Measurements from ENCODE around the gene MCHR1.
"Not testable (repeated sequence)": the region's sequence is repeated elsewhere in the genome, so short reads cannot be mapped to it uniquely, and the experiment has no call there.

The MCHR1 gene

DNA sequence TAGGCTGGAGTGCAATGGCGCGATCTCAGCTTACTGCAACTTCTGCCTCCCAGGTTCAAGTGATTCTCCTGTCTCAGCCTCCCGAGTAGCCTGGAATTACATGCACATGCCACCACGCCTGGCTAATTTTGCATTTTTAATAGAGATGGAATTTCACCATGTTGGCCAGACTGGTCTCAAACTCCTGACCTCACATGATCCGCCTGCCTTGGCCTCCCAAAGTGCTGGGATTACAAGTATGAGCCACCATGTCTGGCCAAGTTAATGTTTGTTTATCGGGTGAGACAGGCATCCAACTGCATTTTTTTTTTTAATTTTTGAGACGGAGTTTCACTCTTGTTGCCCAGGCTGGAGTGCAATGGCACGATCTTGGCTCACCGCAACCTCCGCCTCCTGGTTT, 22.6 kb upstream of the MCHR1 start:
- DNase-seq, result not testable (repeated sequence)

DNA sequence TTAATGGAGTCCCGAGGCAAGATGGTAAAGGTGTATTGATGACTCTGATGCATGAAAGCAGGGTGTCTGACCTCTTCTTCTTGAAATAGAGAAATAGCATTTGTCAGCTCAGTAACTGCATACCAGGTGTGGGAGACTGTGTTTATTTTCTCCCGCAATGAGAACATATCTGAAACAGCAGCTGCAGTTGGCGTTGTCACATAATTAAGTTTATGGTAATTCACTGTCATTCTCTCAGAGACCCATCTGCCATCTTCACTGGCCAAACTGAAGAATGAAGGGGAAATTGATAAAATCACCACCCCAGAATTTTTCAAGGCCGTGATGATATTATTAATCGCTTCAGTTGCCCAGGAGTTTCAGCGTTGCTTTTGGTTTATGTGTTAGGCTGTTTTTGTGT, 20.1 kb upstream of the MCHR1 start:
- DNase-seq, result no peak

DNA sequence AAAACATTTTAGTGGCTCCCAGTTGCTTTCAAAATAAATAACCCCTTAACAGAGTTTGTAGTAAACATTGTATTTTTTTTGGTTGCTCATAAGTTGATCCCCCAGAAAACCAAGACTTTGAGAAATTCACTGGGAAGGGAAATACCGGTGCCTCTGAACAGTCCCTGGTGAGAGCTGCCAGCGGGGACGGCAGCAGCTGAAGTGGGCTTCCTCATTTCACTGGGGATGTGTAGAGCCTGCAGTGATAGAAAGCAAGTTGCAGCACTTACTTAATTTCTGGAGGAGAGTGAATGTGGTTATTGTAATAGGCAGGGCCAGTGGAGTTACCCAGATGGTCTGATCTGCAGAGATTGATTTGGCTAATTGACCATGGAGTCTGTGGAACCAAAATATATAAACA, 18.6 kb upstream of the MCHR1 start:
- no peak for DNase-seq

DNA sequence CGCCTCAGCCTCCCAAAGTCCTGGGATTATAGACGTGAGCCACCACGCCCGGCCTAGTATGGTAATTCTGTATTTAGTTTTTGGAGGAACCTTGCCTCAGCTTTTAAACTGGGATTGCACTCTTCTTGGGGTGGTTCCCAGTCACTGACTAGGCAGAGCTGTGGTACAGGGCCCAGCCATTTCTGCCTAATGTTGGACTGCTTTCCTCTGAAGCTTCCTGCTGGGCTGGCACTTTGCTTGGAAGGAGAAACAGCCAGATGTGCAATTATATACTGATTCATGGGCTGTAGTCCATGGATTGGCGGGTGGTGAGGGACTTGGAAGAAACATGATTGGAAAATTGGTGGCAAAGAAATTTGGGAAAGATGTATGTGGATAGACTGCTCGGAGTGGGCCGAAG, 17.6 kb upstream of the MCHR1 start:
- no peak for DNase-seq

DNA sequence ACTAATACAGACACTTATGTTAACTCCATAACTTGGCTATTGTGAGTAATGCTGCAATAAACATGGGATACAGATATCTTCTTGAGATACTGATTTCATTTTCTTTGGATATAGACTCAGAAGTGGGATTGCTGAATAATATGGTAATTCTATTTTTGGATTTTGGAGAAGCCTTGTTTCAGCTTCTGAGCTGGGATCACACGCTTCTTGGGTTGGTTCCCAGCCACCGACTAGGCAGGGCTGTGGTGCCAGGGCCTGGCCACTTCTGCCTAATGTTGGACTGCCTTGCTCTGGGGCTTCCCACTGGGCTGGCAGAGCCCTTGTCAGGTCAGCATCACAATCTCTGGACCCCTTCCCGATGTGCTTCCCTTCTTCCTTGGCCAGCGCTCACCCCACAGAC, 14.0 kb upstream of the MCHR1 start:
- no peak for DNase-seq

DNA sequence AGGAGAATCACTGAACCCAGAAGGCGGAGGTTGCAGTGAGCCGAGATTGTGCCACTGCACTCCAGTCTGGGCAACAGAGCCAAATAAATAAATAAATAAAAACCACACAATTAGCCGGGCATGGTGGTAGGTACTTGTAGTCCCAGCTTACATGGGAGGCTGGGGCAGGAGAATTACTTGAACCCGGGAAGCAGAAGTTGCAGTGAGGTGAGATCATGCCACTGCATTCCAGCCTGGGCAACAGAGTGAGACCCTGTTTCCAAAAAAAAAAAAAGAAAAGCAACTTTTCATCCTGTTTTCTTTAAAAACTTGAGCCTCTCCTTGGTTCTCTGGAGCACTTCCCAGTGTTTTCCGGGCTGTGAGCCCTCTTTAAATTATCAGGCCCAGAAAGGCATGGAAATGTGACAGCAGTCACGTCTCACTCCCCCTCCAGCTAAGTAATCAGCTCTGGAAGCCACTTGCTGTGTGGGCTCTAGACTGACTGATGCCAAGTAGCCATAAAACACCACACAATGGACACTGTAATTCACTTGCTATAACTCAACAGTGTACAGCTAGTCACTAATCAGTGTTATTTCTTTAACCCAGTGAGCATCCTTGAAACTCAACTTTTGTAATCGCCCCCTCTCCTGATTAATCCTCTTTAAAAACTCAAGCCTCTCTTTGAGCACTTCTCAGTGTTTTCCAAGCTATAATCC, 13.0 kb upstream of the MCHR1 start:
- DNase-seq, result no peak

DNA sequence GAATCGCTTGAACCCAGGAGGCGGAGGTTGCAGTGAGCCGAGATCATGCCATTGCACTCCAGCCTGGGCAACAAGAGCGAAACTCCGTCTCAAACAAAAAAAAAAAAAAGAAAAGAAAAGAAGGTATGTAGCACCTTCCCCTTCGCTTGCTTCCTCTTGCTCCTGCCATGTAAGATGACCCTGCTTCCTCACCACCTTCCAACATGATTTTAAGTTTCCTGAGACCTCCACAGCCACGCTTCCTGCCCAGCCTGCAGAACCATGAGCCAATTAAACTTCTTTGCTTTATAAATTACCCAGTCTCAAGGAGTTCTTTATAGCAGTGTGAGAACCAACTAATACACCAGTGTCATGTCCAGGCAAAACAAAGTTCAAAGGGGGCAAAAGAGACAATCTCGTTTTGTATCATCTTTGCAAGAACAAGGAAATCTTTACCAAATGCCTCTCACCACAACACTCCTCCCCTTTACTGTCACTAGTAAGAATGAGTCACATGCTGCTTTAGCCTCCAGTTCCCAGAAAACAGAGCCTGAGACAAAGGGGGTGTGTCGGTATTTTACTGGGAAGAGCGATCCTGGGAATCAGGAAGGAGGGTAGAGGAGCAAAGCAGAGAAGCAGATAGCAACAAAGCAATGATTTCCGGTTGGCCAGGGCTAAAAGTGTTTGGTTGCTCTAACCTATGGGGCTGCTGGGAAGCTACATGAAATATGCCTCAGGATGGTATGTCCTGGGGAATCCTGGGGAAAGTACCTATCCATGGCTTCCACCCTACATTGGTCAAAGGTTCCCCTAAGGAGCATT, 10.5 kb upstream of the MCHR1 start:
- no peak for DNase-seq

DNA sequence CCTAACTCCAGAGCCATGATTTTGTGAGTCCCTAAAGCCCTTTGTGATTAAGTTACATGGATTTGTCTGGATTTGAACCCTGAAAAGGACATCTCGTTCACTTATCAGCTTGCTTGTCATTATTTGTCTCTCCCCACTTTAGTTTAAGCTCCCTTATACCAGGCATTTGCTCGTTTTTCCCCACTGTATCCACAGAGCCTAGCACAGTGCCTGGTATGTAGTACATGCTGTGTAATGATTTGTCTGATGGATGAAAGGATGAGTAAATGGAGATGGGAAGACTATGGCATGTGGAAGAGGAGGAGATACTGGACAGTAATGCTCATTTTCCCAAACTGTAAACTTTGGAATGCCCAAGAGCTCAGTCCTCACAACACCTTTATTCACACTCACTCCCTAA, 9.2 kb upstream of the MCHR1 start:
- DNase-seq, result no peak

DNA sequence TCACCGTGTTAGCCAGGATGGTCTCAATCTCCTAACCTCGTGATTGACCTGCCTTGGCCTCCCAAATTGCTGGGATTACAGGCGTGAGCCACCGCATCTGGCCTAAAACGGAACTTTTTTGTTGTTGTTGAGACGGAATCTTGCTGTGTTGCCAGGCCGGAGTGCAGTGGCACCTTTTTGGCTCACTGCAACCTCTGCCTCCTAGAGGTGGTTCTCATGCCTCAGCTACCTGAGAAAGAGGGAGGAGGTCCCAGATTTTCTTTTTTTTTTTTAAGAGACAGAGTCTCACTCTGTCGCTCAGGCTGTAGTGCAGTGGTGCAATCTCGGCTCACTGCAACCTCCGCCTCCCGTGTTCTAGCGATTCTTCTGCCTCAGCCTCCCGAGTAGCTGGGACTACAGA, 7.9 kb upstream of the MCHR1 start:
- no peak for DNase-seq

DNA sequence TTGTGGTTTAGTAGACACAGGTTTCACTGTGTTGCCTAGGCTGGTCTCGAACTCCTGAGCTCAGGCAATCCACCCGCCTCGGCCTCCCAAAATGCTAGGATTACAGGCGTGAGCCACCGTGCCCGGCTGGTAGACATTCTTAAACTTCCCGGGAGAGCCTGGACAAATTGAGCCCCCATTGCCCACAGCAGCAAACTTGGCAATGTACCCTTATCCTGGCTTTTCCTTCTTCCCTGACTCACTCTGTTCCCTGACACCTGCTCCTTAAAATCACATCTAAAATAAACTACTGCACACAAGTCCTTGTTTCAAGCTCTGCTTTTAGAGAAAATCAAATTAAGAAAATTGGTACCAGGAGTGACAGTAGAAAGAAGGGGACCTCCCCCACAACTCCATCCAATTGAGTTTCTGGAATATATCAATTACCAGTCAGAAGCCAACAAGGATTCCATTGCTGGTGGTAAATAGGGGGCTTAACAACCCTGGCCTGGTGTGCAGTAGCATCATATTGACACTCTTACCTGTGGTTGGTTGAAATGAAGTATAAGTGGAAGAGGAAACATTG, 7.4 kb upstream of the MCHR1 start:
- no peak for DNase-seq

DNA sequence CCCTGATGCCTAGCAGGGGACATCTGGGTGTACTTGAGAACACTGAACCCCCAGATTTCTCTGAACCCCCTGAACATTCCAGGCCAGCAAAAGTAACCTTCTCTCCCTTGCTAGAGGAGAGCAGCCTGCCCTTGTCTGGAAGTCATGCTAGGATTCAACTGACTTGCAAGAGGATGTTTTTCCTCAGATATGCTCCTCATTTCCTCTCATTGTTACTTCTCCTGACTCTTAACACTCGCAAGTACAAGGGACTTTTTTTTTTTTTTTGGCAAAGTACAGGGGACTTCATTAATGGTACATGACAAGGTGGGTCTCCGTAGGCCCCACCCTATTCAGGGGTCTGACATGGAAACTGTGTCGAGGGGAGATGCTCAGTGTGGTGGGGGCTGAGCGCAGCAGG, 6.3 kb upstream of the MCHR1 start:
- DNase-seq, result no peak

DNA sequence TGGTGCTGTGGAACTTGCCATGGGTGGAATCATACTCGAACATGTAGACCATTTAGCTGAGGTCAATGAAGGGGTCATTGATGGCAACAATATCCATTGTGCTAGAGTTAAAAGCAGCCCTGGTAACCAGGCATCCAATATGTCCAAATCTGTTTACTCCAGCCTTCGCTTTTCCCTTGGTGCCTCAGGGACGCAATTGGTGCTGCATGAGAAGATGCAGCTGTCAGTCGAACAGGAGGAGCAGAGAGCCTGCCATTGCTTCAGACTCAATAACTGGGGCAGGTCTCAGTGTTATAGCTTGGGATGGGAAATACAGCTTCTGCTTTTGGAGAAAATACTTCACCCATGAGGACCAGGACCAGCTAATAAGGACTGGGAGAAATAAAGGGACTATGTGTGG, 5.0 kb upstream of the MCHR1 start:
- DNase-seq, result no peak

DNA sequence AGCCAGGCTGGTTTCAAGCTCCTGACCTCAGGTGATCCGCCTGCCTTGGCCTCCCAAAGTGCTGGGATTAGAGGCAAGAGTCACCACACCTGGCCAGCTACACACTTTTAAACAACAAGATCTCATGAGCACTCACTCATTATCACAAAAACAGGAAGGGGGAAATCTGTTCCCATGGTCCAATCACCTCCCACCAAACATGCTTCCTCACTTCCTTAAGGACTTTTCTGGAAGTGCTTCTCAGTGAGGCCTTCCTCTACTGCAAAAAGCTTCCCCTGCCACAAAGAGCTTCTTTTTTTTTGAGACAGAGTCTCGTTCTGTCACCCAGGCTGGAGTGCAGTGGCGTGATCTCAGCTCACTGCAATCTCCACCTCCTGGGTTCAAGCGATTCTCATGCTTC, 3.1 kb upstream of the MCHR1 start:
- DNase-seq, result not testable (repeated sequence)

DNA sequence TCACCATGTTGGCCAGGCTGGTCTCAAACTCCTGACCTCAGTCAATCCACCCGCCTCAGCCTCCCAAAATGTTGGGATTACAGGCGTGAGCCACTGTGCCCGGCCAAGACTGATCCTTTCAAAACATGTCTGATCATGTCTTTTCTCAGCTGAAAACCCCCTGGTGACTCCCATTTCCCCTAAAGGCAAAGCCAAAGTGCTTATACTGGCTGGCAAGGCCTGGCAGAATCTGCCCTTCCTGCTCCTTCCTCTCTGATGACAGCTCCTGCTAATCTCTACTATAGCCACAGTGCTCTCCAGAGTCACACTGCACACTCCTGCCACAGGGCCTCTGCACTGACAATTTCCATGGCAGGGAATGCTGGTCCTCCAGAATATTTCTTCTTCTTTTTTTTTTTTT, 2.6 kb upstream of the MCHR1 start:
- no peak for DNase-seq

DNA sequence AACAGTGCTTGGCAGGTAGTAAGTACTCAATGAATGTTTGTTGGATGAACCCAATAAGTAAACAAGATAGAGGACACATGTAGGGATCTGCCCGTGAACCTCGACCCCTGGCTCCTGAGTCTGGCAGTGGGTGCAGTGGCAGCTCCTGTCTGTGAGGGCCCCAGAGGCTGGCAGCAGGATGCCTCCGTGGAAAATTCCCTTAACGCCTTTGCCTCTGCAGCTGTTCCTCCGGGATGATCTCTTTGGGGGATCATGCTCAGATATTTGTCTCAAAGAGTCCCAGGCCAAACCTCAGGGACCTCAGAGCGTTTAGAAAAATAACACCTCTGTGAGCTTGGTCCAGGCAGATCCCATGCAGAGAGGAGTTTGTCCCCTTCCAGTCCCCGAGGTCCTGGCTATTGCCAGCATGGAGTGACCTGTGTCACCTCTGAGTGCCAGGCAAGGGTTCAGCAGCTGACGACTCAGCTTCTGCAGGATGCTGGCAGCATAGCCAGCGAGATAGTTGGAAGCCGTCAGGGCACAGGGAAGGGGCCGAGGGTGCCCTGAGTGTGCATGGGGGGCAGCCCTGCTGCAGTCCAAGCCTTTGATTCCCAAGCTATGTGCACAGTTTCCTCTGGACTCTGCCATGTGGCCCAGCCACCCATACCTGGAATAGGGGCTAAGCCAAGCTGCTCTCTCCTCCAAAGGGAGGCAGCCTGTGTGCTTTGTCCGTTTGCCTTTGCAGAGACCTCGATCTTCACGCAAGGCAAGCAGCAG, 613 bp upstream of the MCHR1 start:
- no peak for DNase-seq

DNA sequence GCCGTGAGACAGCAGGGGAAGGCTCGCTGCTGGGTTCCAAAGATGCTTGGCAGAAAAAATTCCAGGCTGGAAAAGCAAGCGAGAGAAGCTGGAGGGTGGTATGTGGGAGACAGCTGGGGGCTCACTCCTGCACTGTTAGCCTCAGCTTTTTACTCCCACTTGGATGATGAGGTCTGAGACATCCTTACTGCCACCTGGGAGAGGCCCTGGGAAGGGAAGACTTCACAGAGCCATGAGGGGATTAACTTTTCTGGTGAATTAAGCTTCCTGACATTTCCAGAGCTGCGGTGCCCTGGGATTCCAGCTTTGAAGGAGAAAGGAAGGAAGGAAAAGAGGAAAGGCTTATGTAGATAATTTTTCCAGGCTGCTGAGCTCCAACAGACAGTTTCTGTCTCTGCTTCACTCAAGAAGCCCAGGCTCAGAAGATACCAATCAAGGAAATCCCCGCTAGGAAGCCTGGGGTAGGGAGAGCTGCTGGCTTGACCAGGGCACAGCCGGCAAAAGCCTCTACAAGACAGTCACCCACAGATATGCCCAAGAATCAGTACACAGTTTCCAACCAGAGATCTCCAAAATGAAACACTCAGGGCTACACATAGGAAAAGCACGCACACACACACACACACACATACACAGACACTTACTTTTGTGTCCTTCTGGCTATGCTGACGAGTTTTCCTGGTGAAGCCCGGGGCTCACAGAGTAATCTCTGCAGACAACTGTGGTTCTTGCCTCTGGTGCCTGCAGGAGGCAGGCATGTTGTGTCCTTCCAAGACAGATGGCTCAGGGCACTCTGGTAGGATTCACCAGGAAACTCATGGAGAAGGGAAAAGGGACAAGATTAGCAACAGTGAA, 907 bp downstream of the MCHR1 start:
- no peak for DNase-seq

DNA sequence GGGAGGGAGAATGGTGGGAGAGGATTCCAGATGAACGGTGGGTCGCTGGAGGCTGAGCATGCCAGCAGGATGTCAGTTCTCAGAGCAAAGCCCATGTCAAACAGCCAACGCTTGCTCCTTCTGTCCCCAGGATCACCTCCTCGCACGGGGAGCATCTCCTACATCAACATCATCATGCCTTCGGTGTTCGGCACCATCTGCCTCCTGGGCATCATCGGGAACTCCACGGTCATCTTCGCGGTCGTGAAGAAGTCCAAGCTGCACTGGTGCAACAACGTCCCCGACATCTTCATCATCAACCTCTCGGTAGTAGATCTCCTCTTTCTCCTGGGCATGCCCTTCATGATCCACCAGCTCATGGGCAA, 1.5 kb downstream of the MCHR1 start:
- no peak for DNase-seq

DNA sequence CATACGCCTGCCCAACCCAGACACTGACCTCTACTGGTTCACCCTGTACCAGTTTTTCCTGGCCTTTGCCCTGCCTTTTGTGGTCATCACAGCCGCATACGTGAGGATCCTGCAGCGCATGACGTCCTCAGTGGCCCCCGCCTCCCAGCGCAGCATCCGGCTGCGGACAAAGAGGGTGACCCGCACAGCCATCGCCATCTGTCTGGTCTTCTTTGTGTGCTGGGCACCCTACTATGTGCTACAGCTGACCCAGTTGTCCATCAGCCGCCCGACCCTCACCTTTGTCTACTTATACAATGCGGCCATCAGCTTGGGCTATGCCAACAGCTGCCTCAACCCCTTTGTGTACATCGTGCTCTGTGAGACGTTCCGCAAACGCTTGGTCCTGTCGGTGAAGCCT, 2.2 kb downstream of the MCHR1 start:
- no peak for DNase-seq

DNA sequence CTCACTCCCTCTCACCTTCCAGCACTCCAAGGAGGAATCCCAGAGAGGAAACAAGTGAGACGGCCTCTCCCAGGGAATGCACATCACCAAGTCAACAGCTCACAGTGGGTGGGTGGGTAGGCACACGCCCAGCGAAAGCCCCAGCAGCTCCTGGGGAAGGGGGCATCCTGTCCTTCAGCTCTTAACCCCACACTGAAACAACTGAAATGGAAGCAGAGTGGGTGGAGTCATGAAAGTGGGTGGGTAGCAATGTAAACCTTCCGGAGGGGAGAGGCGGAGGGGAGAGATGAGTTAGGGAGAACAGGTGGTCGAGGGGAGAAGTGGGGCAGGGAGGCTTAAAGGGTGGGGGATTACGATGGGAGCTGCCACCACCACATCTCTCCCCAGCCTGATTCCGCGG, 5.4 kb downstream of the MCHR1 start:
- DNase-seq, result no peak

DNA sequence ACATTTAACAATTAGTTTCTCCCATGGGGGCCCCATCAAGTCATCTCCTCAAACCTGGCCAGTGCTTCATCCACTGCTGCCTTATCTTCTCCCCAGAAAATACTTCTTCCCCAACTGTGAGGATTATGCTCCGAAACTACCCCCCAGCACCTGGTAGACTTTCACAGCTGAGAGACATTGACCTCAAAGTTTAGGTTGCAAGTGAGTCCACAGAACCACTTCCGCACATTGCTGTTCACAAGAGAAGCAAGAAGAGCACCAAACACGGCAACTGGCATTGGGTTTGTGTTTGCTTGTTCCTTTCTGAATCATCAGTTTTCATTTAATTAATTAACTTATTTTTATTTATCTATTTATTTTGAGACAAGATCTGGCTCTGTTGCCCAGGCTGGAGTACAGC, 6.1 kb downstream of the MCHR1 start:
- DNase-seq, result no peak

DNA sequence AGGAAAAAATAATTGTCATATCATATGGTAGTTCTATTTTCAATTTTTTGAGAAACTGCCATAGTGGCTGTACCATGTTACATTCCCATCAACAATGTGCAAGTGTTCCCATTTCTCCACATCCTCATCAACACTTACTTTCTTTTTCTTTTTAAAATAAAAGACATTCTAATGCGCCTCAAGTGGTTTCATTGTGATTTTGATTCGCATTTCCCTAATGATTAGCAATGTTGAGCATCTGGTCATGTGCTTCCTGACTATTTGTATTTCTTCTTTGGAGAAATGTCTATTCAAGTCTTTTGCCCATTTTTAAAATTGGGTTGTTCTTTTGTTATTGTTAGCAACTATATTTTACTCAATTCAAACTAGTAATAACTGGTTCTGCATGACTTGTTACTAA, 8.4 kb downstream of the MCHR1 start:
- no peak for DNase-seq

DNA sequence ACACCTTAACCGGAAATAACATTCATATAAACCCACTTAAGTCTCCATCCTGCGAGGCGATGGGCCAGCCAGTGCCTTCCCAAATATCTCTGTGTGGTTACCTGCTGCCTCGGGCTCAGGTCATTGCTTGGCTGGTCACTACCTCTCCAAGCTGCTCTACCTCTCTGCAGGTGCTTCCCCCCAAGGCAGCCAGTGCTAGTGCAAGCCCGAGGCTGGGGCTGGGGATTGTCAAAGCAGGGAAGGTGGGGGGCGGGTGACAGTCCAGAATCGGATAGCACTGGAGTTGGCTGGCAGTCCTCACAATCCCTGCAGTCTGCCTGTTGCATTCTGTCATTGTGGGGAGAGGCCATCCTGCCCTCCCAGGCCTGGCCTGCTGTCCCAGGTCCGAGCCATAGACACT, 11.1 kb downstream of the MCHR1 start:
- DNase-seq, result no peak

DNA sequence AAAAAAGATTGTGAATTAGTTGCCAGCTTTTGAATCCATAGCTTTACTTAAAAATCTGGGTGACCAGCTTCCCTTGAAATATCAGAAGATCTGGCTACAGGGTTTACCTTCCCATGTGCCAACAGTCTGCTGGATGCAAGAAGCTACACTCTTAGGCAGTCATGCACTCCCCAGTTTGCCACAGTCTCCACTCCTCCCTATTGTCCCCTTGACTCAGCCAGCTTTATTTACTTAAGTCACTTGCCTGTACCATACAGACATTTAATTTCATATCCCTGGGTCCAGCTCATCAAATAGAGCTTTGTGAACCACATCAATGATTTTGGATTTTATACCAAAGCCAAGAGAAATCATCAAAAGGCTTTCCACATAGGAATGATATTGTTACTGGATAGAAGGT, 12.2 kb downstream of the MCHR1 start:
- no peak for DNase-seq
